ENCODE data around the gene CDK14. TPM values are rescaled to one million over a fixed set of nuclear protein-coding genes. Genes with fewer than 3 reads are reported as not detected.

The CDK14 gene
- total and polyA plus RNA-seq, 10 of the 15 experiments (the other 5 are each of a cell fraction or from before 2014, with no cell fraction given) = 6.5 to 61.3 (median 24.2) TPM

DNA sequence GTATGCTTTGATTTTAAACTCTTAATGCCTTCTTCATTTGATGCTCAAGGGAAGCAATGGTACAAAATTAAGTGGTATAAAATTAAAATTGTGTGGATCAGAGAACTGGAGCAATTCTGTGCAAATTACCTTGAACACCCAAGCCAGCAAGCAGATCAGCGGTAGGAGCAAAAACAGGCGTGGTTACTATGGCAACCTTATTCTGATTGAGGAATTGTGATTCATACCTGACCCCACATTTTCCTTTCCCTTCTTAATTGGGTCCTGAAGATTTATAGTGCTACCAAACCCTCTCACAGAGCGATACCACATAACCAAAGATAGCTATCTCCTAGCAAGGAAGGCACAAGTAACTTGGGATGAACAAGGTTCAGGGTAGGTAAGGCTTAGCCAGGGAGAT lies 595.6 kb downstream of the CDK14 start (continued):
- TF ChIP-seq HDAC6 (IDR thresholded peaks at IDR 0.05; ENCODE audit: unreplicated experiment) (no peak), RUNX3 (IDR thresholded peaks at IDR 0.05; ENCODE audit: low read length) (no peak), KLF5 (IDR thresholded peaks at IDR 0.05; ENCODE audit: partially characterized antibody) (no peak), JUND (IDR thresholded peaks at IDR 0.05; ENCODE audit: low read depth, low read length) (no peak), EP300 (IDR thresholded peaks at IDR 0.05; ENCODE audit: borderline replicate concordance in 1 of 2, control insufficient read depth in 1 of 2, low read depth in 2 of 2, low read length in 2 of 2) (no peak)

DNA sequence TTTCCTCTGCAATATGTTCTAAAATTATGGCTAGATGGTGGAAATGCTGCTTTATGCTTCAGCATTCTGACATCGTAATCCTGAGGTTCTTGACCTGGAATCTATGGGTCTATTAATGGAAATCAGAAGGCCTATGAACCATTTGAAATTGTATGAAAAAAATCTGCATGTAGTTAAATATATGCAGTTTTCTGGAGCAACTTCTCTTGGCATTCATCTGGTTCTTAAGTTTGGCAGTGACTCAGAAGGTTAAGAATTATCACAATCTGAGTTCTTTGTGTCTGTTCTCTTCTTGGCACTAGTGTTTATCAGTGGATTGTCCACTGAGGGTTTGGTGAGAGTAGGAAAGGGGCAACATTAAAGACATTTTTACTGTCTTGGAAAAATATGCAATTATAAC lies 597.0 kb downstream of the CDK14 start:
- DNase-seq (ENCODE audit: low read depth, low spot score) = no peak
- no peaks in the 10 kb centered on the region for H3K79me2 ChIP-seq (ENCODE audit: control insufficient read depth, insufficient read depth, low read length)
- no peaks in the 10 kb centered on the region for H3K4me1 ChIP-seq (ENCODE audit: control insufficient read depth, insufficient read depth, low read length)
- H3K36me3 ChIP-seq (ENCODE audit: control insufficient read depth in 2 of 2, insufficient read depth in 2 of 2, low read length in 1 of 2) = no peaks in the 10 kb centered on the region
- in situ Hi-C loops (cut with MboI) (no loop called here), intact Hi-C loops (cut with micrococcal nuclease; ENCODE audit: unreplicated experiment) (no loop called here)
- RAD21 ChIA-PET (ENCODE audit: unreplicated experiment) = no interaction called here
- no peaks in the 10 kb centered on the region for H3K9me3 ChIP-seq (replicated peaks; ENCODE audit: control insufficient read depth, insufficient read depth, low read length)
- no peak for ATAC-seq
- POLR2A ChIA-PET = no interaction called here
- no peak for TF ChIP-seq SMC3 (IDR thresholded peaks at IDR 0.05; ENCODE audit: borderline replicate concordance, low read length)
- no peak for TF ChIP-seq IKZF2 (IDR thresholded peaks at IDR 0.05)
- TF ChIP-seq CBX3 (IDR thresholded peaks at IDR 0.05; ENCODE audit: borderline replicate concordance, low read depth) = no peak
- 76% methylated on average over 1 of the region's 1 CpG for WGBS (ENCODE audit: insufficient coverage, insufficient replicate concordance, low lambda C conversion rate, missing lambda C conversion rate)
- SMC1A ChIA-PET (ENCODE audit: uncharacterized antibody, unreplicated experiment) = interaction anchor here (1.0 kb wide), 1 partner anchor 43 kb away, joined by 3 read pairs; no protein-coding TSS in a partner anchor
- no TSS peak for BruUV-seq (replicated peaks)
- no peak overlapping the region for H3K27ac ChIP-seq (ENCODE audit: control insufficient read depth, insufficient read depth)
- no peak overlapping the region for H3K4me2 ChIP-seq (ENCODE audit: control insufficient read depth, insufficient read depth)
- no peak overlapping the region for H3K9ac ChIP-seq (ENCODE audit: control insufficient read depth, insufficient read depth, low read length)
- CTCF ChIA-PET = interaction anchor here (1.5 kb wide), 1 partner anchor 196 kb away, joined by 3 read pairs; no protein-coding TSS in a partner anchor
- no peaks in the 10 kb centered on the region for H3K27me3 ChIP-seq (replicated peaks in 1 of 2; ENCODE audit: control insufficient read depth in 2 of 2, insufficient read depth in 2 of 2, low read length in 1 of 2)
- no peak overlapping the region for H3K4me3 ChIP-seq
- no peaks in the 10 kb centered on the region for H4K20me1 ChIP-seq (ENCODE audit: control insufficient read depth, insufficient read depth)
- no peak for FAIRE-seq
- no peak overlapping the region for H2AFZ ChIP-seq (ENCODE audit: control insufficient read depth, low read depth, low read length)

All from GM12878 (cell line).